ENCODE results near the gene NIPAL1. TPM values are rescaled to one million over a fixed set of nuclear protein-coding genes. Genes with fewer than 3 reads are reported as not detected.
A peak's percentile ranks its signal among the peaks of the same experiment; 100 is the strongest.

NIPAL1 gene
- total and polyA plus RNA-seq, 7 experiments from 2014 or later, result 0.45 to 3.3 (median 1.2) TPM; not detected in 1

GRCh38 chr4:48028696-48029095, 12.1 kb downstream of the NIPAL1 start:
- H3K27ac ChIP-seq (ENCODE audit: low read depth, low read length), result no peak overlapping the region

GRCh38 chr4:48030470-48030869, 13.9 kb downstream of the NIPAL1 start:
- Histone ChIP-seq H3K4me1 (ENCODE audit: control insufficient read depth in 2 of 2, insufficient read depth in 2 of 2, low read length in 2 of 2) (peaks cover 0 to 4% of the 10 kb centered on the region in 2 donors), H3K9me3 (ENCODE audit: control insufficient read depth in 2 of 3, low read length in 3 of 3) (no peaks in the 10 kb centered on the region), H3K4me3 (ENCODE audit: low read length) (no peak overlapping the region), H3K36me3 (ENCODE audit: control insufficient read depth in 2 of 3, insufficient read depth in 3 of 3, low read length in 3 of 3) (no peaks in the 10 kb centered on the region), H3K27ac (ENCODE audit: low read depth, low read length) (no peak overlapping the region), H3K27me3 (ENCODE audit: control insufficient read depth in 2 of 2, insufficient read depth in 2 of 2, low read length in 2 of 2) (no peaks in the 10 kb centered on the region)
- Mint-ChIP-seq H3K36me3 (no peaks in the 10 kb centered on the region), H3K27ac (no peak overlapping the region), H3K4me1 (peaks cover 4 to 14% (median 5%) of the 10 kb centered on the region in 7 donors), H3K27me3 (peaks cover 0 to 7% (median 0%) of the 10 kb centered on the region in 5 donors), H3K4me3 (no peak overlapping the region), H3K9me3 (no peaks in the 10 kb centered on the region)
- ATAC-seq, result no peak
- ChIA-PET CTCF (no interaction called here), POLR2A (no interaction called here)
- DNase-seq, result no peak
- intact Hi-C loops (cut with micrococcal nuclease), result no loop called here

More at GRCh38 chr4:48028696-48029095, 12.1 kb downstream of the NIPAL1 start:
- Mint-ChIP-seq H3K9me3 (no peaks in the 10 kb centered on the region), H3K4me1 (peaks cover under 1 to 11% (median 1%) of the 10 kb centered on the region in 7 donors), H3K4me3 (no peak overlapping the region), H3K27ac (no peak overlapping the region), H3K36me3 (peaks cover 0 to 4% (median 0%) of the 10 kb centered on the region in 5 donors), H3K27me3 (peaks cover 0 to 18% (median 5%) of the 10 kb centered on the region in 5 donors)
- Histone ChIP-seq H3K36me3 (ENCODE audit: control insufficient read depth in 2 of 3, insufficient read depth in 3 of 3, low read length in 3 of 3) (no peaks in the 10 kb centered on the region), H3K9me3 (ENCODE audit: control insufficient read depth in 2 of 3, low read length in 3 of 3) (no peaks in the 10 kb centered on the region), H3K4me3 (ENCODE audit: low read length) (no peak overlapping the region), H3K4me1 (ENCODE audit: control insufficient read depth in 2 of 2, insufficient read depth in 2 of 2, low read length in 2 of 2) (no peaks in the 10 kb centered on the region), H3K27me3 (ENCODE audit: control insufficient read depth in 2 of 2, insufficient read depth in 2 of 2, low read length in 2 of 2) (no peaks in the 10 kb centered on the region)
- ATAC-seq (no peak), DNase-seq (no peak)
- intact Hi-C loops (cut with micrococcal nuclease), result no loop called here
- CTCF ChIA-PET, result no interaction called here
- POLR2A ChIA-PET, result no interaction called here

GRCh38 chr4:48031802-48032525, 15.4 kb downstream of the NIPAL1 start:
- ChIA-PET POLR2A (interaction anchor here (0.6 kb wide), 1 partner anchor 284 kb away, joined by 3 read pairs; no protein-coding TSS in a partner anchor), CTCF (interaction anchor here (0.7 to 3.9 kb wide), 5 partner anchors 15 to 107 kb away, joined by 3 to 31 read pairs (median 5); no protein-coding TSS in a partner anchor)
- H3K27me3 Mint-ChIP-seq, result peaks cover 0 to 2% (median 0%) of the 10 kb centered on the region in 5 donors
- Histone ChIP-seq H3K36me3 (ENCODE audit: control insufficient read depth in 2 of 3, insufficient read depth in 3 of 3, low read length in 3 of 3) (no peaks in the 10 kb centered on the region), H3K4me3 (ENCODE audit: low read length) (no peak overlapping the region), H3K27me3 (ENCODE audit: control insufficient read depth in 2 of 2, insufficient read depth in 2 of 2, low read length in 2 of 2) (no peaks in the 10 kb centered on the region), H3K4me1 (ENCODE audit: control insufficient read depth in 2 of 2, insufficient read depth in 2 of 2, low read length in 2 of 2) (peaks cover 3 to 4% of the 10 kb centered on the region in 2 donors), H3K27ac (ENCODE audit: low read depth, low read length) (no peak overlapping the region), H3K9me3 (ENCODE audit: control insufficient read depth in 2 of 3, low read length in 3 of 3) (no peaks in the 10 kb centered on the region)
- no peak overlapping the region for H3K4me3 Mint-ChIP-seq
- no peak for DNase-seq
- no peaks in the 10 kb centered on the region for H3K9me3 Mint-ChIP-seq
- peaks cover 0 to under 1% (median 0%) of the 10 kb centered on the region in 5 donors for H3K36me3 Mint-ChIP-seq
- peaks cover 4 to 23% (median 16%) of the 10 kb centered on the region in 7 donors for H3K4me1 Mint-ChIP-seq
- ATAC-seq, result no peak
- intact Hi-C loops (cut with micrococcal nuclease), result no loop called here
- H3K27ac Mint-ChIP-seq, result no peak overlapping the region

- Mint-ChIP-seq H3K9me3 (no peaks in the 10 kb centered on the region), H3K4me1 (peaks cover 4 to 23% (median 18%) of the 10 kb centered on the region in 7 donors), H3K36me3 (peaks cover 0 to 2% (median 0%) of the 10 kb centered on the region in 5 donors), H3K4me3 (no peak overlapping the region), H3K27ac (no peak overlapping the region), H3K27me3 (peaks cover 0 to 2% (median 0%) of the 10 kb centered on the region in 5 donors)
- ATAC-seq, result no peak
- Histone ChIP-seq H3K27ac (ENCODE audit: low read depth, low read length) (no peak overlapping the region), H3K9me3 (ENCODE audit: control insufficient read depth in 2 of 3, low read length in 3 of 3) (no peaks in the 10 kb centered on the region), H3K27me3 (ENCODE audit: control insufficient read depth in 2 of 2, insufficient read depth in 2 of 2, low read length in 2 of 2) (no peaks in the 10 kb centered on the region), H3K36me3 (ENCODE audit: control insufficient read depth in 2 of 3, insufficient read depth in 3 of 3, low read length in 3 of 3) (no peaks in the 10 kb centered on the region), H3K4me3 (ENCODE audit: low read length) (no peak overlapping the region), H3K4me1 (ENCODE audit: control insufficient read depth in 2 of 2, insufficient read depth in 2 of 2, low read length in 2 of 2) (peaks cover 3 to 4% of the 10 kb centered on the region in 2 donors)
- POLR2A ChIA-PET, result interaction anchor here (0.6 kb wide), 1 partner anchor 284 kb away, joined by 3 read pairs; no protein-coding TSS in a partner anchor
- intact Hi-C loops (cut with micrococcal nuclease), result loop anchor here (1.0 kb wide), 2 partner anchors 55 to 109 kb away; no protein-coding TSS in a partner anchor
- CTCF ChIA-PET, result interaction anchor here (0.7 to 3.9 kb wide), 5 partner anchors 14 to 106 kb away, joined by 3 to 31 read pairs (median 5); no protein-coding TSS in a partner anchor
- DNase-seq, result no peak
These were observed 16.1 kb downstream of the NIPAL1 start for GRCh38 chr4:48032721-48033120.

- H3K9me3 ChIP-seq (ENCODE audit: control insufficient read depth in 2 of 3, low read length in 3 of 3), result no peaks in the 10 kb centered on the region
- Mint-ChIP-seq H3K27me3 (no peaks in the 10 kb centered on the region), H3K36me3 (peaks cover 0 to 3% (median 0%) of the 10 kb centered on the region in 5 donors), H3K4me1 (peaks cover 4 to 22% (median 18%) of the 10 kb centered on the region in 7 donors), H3K27ac (no peak overlapping the region), H3K9me3 (no peaks in the 10 kb centered on the region), H3K4me3 (no peak overlapping the region)
- H3K4me1 ChIP-seq (ENCODE audit: control insufficient read depth in 2 of 2, insufficient read depth in 2 of 2, low read length in 2 of 2), result peaks cover 3 to 4% of the 10 kb centered on the region in 2 donors
- intact Hi-C loops (cut with micrococcal nuclease), result loop anchor here (1.0 kb wide), 2 partner anchors 54 to 108 kb away; no protein-coding TSS in a partner anchor
- POLR2A ChIA-PET, result no interaction called here
- CTCF ChIA-PET, result interaction anchor here (0.7 to 3.9 kb wide), 9 partner anchors 14 to 1009 kb away, joined by 3 to 31 read pairs (median 7); no protein-coding TSS in a partner anchor
- no peak overlapping the region for H3K4me3 ChIP-seq (ENCODE audit: low read length)
- ATAC-seq, result no peak
- H3K27me3 ChIP-seq (ENCODE audit: control insufficient read depth in 2 of 2, insufficient read depth in 2 of 2, low read length in 2 of 2), result no peaks in the 10 kb centered on the region
- DNase-seq, result no peak
- no peaks in the 10 kb centered on the region for H3K36me3 ChIP-seq (ENCODE audit: control insufficient read depth in 2 of 3, insufficient read depth in 3 of 3, low read length in 3 of 3)
- no peak overlapping the region for H3K27ac ChIP-seq (ENCODE audit: low read depth, low read length)
These were observed 16.8 kb downstream of the NIPAL1 start for GRCh38 chr4:48033412-48033811.

GRCh38 chr4:48033825-48034413, 17.3 kb downstream of the NIPAL1 start:
- CTCF ChIA-PET, result interaction anchor here (0.7 to 3.9 kb wide), 12 partner anchors 9 to 1008 kb away, joined by 3 to 31 read pairs (median 5); no protein-coding TSS in a partner anchor
- POLR2A ChIA-PET, result interaction anchor here (1.2 kb wide), 1 partner anchor 106 kb away, joined by 4 read pairs; no protein-coding TSS in a partner anchor
- Histone ChIP-seq H3K4me1 (ENCODE audit: control insufficient read depth in 2 of 2, insufficient read depth in 2 of 2, low read length in 2 of 2) (peaks cover 3 to 4% of the 10 kb centered on the region in 2 donors), H3K36me3 (ENCODE audit: control insufficient read depth in 2 of 3, insufficient read depth in 3 of 3, low read length in 3 of 3) (no peaks in the 10 kb centered on the region), H3K4me3 (ENCODE audit: low read length) (no peak overlapping the region), H3K9me3 (ENCODE audit: control insufficient read depth in 2 of 3, low read length in 3 of 3) (no peaks in the 10 kb centered on the region), H3K27ac (ENCODE audit: low read depth, low read length) (no peak overlapping the region), H3K27me3 (ENCODE audit: control insufficient read depth in 2 of 2, insufficient read depth in 2 of 2, low read length in 2 of 2) (no peaks in the 10 kb centered on the region)
- Mint-ChIP-seq H3K27me3 (no peaks in the 10 kb centered on the region), H3K4me1 (peaks cover 4 to 22% (median 15%) of the 10 kb centered on the region in 7 donors), H3K4me3 (no peak overlapping the region), H3K27ac (no peak overlapping the region), H3K9me3 (no peaks in the 10 kb centered on the region), H3K36me3 (peaks cover 0 to 3% (median 0%) of the 10 kb centered on the region in 5 donors)
- intact Hi-C loops (cut with micrococcal nuclease), result loop anchor here (1.0 kb wide), 5 partner anchors 13 to 107 kb away; partner anchors contain the start of genes CNGA1 (in 1 of the 2) and NIPAL1 (in 1 of the 2)
- DNase-seq (peak in 7 of 9 donors; percentile 21 to 55 (median 52)), ATAC-seq (peak; percentile 91)
